Kidney (tissue), 14 donors: ENCODE results near the gene CHRNA3. TPM values are rescaled to one million over a fixed set of nuclear protein-coding genes. Genes with fewer than 3 reads are reported as not detected.
A peak's percentile ranks its signal among the peaks of the same experiment; 100 is the strongest.
"Not testable (repeated sequence)": the region's sequence is repeated elsewhere in the genome, so short reads cannot be mapped to it uniquely, and the experiment has no call there.

Source experiments
- DNase-seq, 5 donors: peaks; one replicate each; pipeline ENCODE4 v3.0.0-alpha.2; 2013 to 2020
- FAIRE-seq: peaks from 2 replicates; lab custom pipeline; 2012; peaks lifted over from hg19 to GRCh38; lab: Jason Lieb, UNC
- H3K27ac ChIP-seq, 2 donors: one replicate each; pipeline ENCODE4 v1.7.0; 2013; ENCODE audit warnings: low read depth in 2 of 2, low read length in 2 of 2, inconsistent platforms in 1 of 2
- H3K27me3 ChIP-seq: one replicate; pipeline ENCODE4 v1.7.1; 2013; ENCODE audit warnings: low read length, inconsistent platforms; ENCODE audit not compliant: control insufficient read depth, insufficient read depth
- H3K36me3 ChIP-seq, 3 donors: one replicate each; pipeline versions ENCODE4 v1.7.0 to v1.7.1; 2013; ENCODE audit warnings: low read length in 3 of 3, control low read depth in 1 of 3, inconsistent platforms in 1 of 3; ENCODE audit not compliant: insufficient read depth in 3 of 3, control insufficient read depth in 2 of 3
- H3K4me1 ChIP-seq, 3 donors: one replicate each; pipeline versions ENCODE4 v1.7.0 to v1.7.1; 2013; ENCODE audit warnings: low read length in 3 of 3, inconsistent platforms in 1 of 3, low read depth in 1 of 3; ENCODE audit not compliant: control insufficient read depth in 2 of 3, insufficient read depth in 2 of 3
- H3K4me3 ChIP-seq, 3 donors: one replicate each; pipeline versions ENCODE4 v1.7.0 to v1.8.1; 2013; ENCODE audit warnings: low read length in 3 of 3, control low read depth in 1 of 3, inconsistent platforms in 1 of 3
- H3K9ac ChIP-seq, 3 donors: one replicate each; pipeline versions ENCODE4 v1.7.0 to v1.7.1; 2013; ENCODE audit warnings: low read length in 3 of 3, control low read depth in 1 of 3, inconsistent platforms in 1 of 3
- H3K9me3 ChIP-seq, 3 donors: one replicate each; pipeline versions ENCODE4 v1.7.0 to v1.7.1; 2013; ENCODE audit warnings: low read length in 3 of 3, control low read depth in 1 of 3, inconsistent platforms in 1 of 3; ENCODE audit not compliant: control insufficient read depth in 2 of 3, insufficient read depth in 1 of 3
- CTCF ChIP-seq: IDR thresholded peaks from 3 replicates; pipeline ENCODE4 v1.5.1; 2012; ENCODE audit warnings: mild to moderate bottlenecking, moderate library complexity, borderline replicate concordance; ENCODE audit not compliant: insufficient read depth; ENCODE audit errors: extremely low read depth
- intact Hi-C: fragments of 100-400 bp; cut with DNase I; formaldehyde crosslinking; loops from one replicate; pipeline ENCODE4 v1.11.1; 2022
- polyA plus RNA-seq: library from polyadenylated mRNA; stranded (reverse); fragments of 350-450 nt; fragmentation: Illumina TruSeq; extraction: RNeasy Lipid Tissue Mini Kit (QIAGEN cat#74804); gene quantifications from one replicate; pipeline ENCODE4 v1.2.3, GENCODE V29; 2014; ENCODE audit warnings: low read depth, low replicate concordance; ENCODE audit not compliant: insufficient read depth
- total RNA-seq: library from RNA; stranded (reverse); fragmentation: NEBNext Ultra II Directional; extraction: Animal tissue kit (Norgen Biotek cat#: 25700); gene quantifications from one replicate; pipeline ENCODE4 v1.2.1, GENCODE V29; 2021
- donor health status: control.
- donor health status: control.
- donor health status: control.
- donor health status: control.
- donor health status: control.
- donor health status: DM: yes; HTN: yes; CAD: no.
- donor health status: Normal renal cell carcinoma (clear cell type).

The CHRNA3 gene
- total and polyA plus RNA-seq, 2 donors from 2014 or later: not detected

- Histone ChIP-seq H3K9me3 (no peaks in the 10 kb centered on the region), H3K27ac (no peak overlapping the region), H3K27me3 (peaks cover 2% of the 10 kb centered on the region), H3K4me1 (no peaks in the 10 kb centered on the region), H3K4me3 (no peak overlapping the region), H3K36me3 (no peaks in the 10 kb centered on the region), H3K9ac (no peak overlapping the region)
- intact Hi-C loops: no loop called here
- no peak for TF ChIP-seq CTCF
- DNase-seq: peak in 1 of 5 donors; percentile 57
- no peak for FAIRE-seq
Measured at GRCh38 chr15:78614021-78614420, 6.8 kb downstream of the CHRNA3 start.

GRCh38 chr15:78609551-78609950 is 11.2 kb downstream of the CHRNA3 start:
- H3K27me3 ChIP-seq, DNase-seq, FAIRE-seq, H3K4me1 ChIP-seq, H3K27ac ChIP-seq, H3K9ac ChIP-seq, intact Hi-C loops, H3K4me3 ChIP-seq, H3K36me3 ChIP-seq, H3K9me3 ChIP-seq: not testable (repeated sequence)

DNA sequence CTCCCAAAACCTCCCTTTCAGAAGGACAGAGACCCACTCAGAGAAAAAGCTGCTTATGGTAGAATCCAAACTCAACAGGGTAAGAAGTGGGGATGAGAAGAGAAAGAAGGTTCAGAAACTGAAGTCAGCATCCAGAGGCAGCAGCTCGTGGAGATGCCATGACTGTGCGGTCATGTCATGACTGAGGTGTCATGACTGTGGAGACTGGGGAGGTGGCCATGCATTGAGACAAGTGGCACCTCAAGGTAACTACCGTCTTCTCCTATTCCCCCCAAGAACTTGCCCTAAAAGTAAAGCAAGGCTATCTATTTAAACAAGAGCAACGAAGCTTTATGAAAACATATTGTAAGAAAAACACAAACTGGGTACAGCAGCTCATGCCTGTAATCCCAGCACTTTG is 15.1 kb downstream of the CHRNA3 start:
- no peaks in the 10 kb centered on the region for H3K9me3 ChIP-seq

GRCh38 chr15:78605201-78605600 is 15.6 kb downstream of the CHRNA3 start:
- no peak for TF ChIP-seq CTCF
- DNase-seq: no peak
- intact Hi-C loops: no loop called here
- H3K4me3 ChIP-seq: no peak overlapping the region
- no peaks in the 10 kb centered on the region for H3K9me3 ChIP-seq
- H3K27ac ChIP-seq: no peak overlapping the region
- no peak overlapping the region for H3K9ac ChIP-seq
- no peak for FAIRE-seq
- H3K4me1 ChIP-seq: no peaks in the 10 kb centered on the region
- H3K27me3 ChIP-seq: no peaks in the 10 kb centered on the region
- H3K36me3 ChIP-seq: no peaks in the 10 kb centered on the region

More for the DNA sequence above, 15.1 kb downstream of the CHRNA3 start:
- Histone ChIP-seq H3K36me3 (no peaks in the 10 kb centered on the region), H3K4me3 (no peak overlapping the region), H3K27ac (no peak overlapping the region), H3K4me1 (no peaks in the 10 kb centered on the region), H3K9ac (no peak overlapping the region), H3K27me3 (no peaks in the 10 kb centered on the region)
- DNase-seq (no peak), FAIRE-seq (no peak)
- no peak for TF ChIP-seq CTCF
- intact Hi-C loops: no loop called here
